Heart left ventricle (tissue), 13 donors: ENCODE data around the gene EP400.

ENCODE experiments used
- POLR2A ChIP-seq, 2 donors: fragments of 450-650 bp; IDR thresholded peaks; one replicate each; pipeline ENCODE4 v1.6.1; 2017; ENCODE audit warnings: antibody characterized with exemption in 2 of 2, mild to moderate bottlenecking in 2 of 2, moderate library complexity in 2 of 2
- TF ChIP-seq, protein P1 (sequence below), 12 donors: fragments of 200-600 bp; sonication (generic) in 4 of 12; IDR thresholded peaks; one replicate each; pipeline versions ENCODE4 v1.5.0 to v1.8.0; 2018 to 2022; ENCODE audit warnings: antibody characterized with exemption in 12 of 12, mild to moderate bottlenecking in 5 of 12
- donor health status: ischemic (EF 13 %, LVEDD 7.1; RV severe dilation, severe dysfunction).
- donor health status: DM: no; HTN: yes; CAD: no.
- donor health status: DM: no; HTN: no; CAD: no.
- donor health status: ischemic (EF 25% LVEDD 6.9; RV normal size, moderate dysfunction).
- donor health status: ischemic (EF 25% LVEDD 5.7; RV mildly dilated, moderate dysfunction).
- donor health status: ischemic (EF 35%, LVEDD 5.7; RV mildly dilated, moderate dysfunction).
- donor health status: nonischemic (EF 11% LVEDD 7.7; RV severe dilation, severe dysfunction).
- donor health status: DM: yes; HTN: yes; CAD: no.
- donor health status: PGD.
- donor health status: ischemic (EF 29% LVEDD 5.4; RV normal size, mild dysfunction).
- donor health status: nonischemic (EF 23%, LVEDD 6.1; RV moderate dilation, normal function).

DNA sequence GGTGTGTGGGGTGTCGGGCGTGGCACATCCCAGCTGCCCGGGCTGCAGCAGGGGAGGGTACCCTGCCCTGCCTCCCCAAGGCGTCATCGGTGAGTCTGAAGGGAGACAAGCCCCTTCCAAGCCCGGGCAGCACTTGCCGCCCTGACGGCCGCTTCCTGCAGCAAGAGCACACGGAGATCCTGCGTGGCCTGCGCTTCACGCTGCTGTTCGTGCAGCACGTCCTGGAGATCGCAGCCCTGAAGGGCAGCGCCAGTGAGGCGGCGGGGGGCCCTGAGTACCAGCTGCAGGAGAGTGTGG, 30.7 kb upstream of the EP400 start:
- no peak for TF ChIP-seq POLR2A (IDR thresholded peaks at IDR 0.05)
- TF ChIP-seq, protein P1, sequence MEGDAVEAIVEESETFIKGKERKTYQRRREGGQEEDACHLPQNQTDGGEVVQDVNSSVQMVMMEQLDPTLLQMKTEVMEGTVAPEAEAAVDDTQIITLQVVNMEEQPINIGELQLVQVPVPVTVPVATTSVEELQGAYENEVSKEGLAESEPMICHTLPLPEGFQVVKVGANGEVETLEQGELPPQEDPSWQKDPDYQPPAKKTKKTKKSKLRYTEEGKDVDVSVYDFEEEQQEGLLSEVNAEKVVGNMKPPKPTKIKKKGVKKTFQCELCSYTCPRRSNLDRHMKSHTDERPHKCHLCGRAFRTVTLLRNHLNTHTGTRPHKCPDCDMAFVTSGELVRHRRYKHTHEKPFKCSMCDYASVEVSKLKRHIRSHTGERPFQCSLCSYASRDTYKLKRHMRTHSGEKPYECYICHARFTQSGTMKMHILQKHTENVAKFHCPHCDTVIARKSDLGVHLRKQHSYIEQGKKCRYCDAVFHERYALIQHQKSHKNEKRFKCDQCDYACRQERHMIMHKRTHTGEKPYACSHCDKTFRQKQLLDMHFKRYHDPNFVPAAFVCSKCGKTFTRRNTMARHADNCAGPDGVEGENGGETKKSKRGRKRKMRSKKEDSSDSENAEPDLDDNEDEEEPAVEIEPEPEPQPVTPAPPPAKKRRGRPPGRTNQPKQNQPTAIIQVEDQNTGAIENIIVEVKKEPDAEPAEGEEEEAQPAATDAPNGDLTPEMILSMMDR (IDR thresholded peaks at IDR 0.05): no peak
